ENCODE measurements around the gene MON1B. TPM values are rescaled to one million over a fixed set of nuclear protein-coding genes. Genes with fewer than 3 reads are reported as not detected.

The MON1B gene
- total RNA-seq, 4 donors from 2014 or later, result 20.6 to 59.4 (median 47.1) TPM

- Histone ChIP-seq H3K27me3 (no peaks in the 10 kb centered on the region), H3K4me1 (peaks cover 0 to 7% (median 0%) of the 10 kb centered on the region in 4 donors), H3K27ac (no peak overlapping the region), H3K36me3 (no peaks in the 10 kb centered on the region), H3K9me3 (no peaks in the 10 kb centered on the region), H3K4me3 (no peak overlapping the region)
- TF ChIP-seq POLR2A (IDR thresholded peaks at IDR 0.05) (no peak), CTCF (IDR thresholded peaks at IDR 0.05) (no peak)
- no peak for DNase-seq
These were observed 22.6 kb downstream of the MON1B start for GRCh38 chr16:77213542-77214106.

GRCh38 chr16:77214411-77215138, 23.6 kb downstream of the MON1B start:
- H3K4me1 ChIP-seq, result peaks cover 0 to 7% (median 0%) of the 10 kb centered on the region in 4 donors
- no peaks in the 10 kb centered on the region for H3K36me3 ChIP-seq
- H3K4me3 ChIP-seq, result no peak overlapping the region
- no peak for TF ChIP-seq CTCF (IDR thresholded peaks at IDR 0.05)
- no peaks in the 10 kb centered on the region for H3K9me3 ChIP-seq
- H3K27me3 ChIP-seq, result no peaks in the 10 kb centered on the region
- no peak overlapping the region for H3K27ac ChIP-seq
- DNase-seq, result no peak

GRCh38 chr16:77219437-77219836, 28.4 kb downstream of the MON1B start:
- Histone ChIP-seq H3K36me3 (no peaks in the 10 kb centered on the region), H3K9me3 (no peaks in the 10 kb centered on the region), H3K27ac (no peak overlapping the region), H3K4me3 (no peak overlapping the region), H3K27me3 (no peaks in the 10 kb centered on the region), H3K4me1 (no peaks in the 10 kb centered on the region)
- DNase-seq, result no peak
- no peak for TF ChIP-seq CTCF (IDR thresholded peaks at IDR 0.05)
- TF ChIP-seq POLR2A (IDR thresholded peaks at IDR 0.05), result no peak

- no peaks in the 10 kb centered on the region for H3K36me3 ChIP-seq
- no peak overlapping the region for H3K4me3 ChIP-seq
- DNase-seq, result no peak
- TF ChIP-seq POLR2A (IDR thresholded peaks at IDR 0.05) (no peak), CTCF (IDR thresholded peaks at IDR 0.05) (no peak)
- no peak overlapping the region for H3K27ac ChIP-seq
- H3K27me3 ChIP-seq, result no peaks in the 10 kb centered on the region
- no peaks in the 10 kb centered on the region for H3K4me1 ChIP-seq
- no peaks in the 10 kb centered on the region for H3K9me3 ChIP-seq
These were observed 29.4 kb downstream of the MON1B start for GRCh38 chr16:77220427-77220826.

- no peak overlapping the region for H3K4me3 ChIP-seq
- H3K9me3 ChIP-seq, result no peaks in the 10 kb centered on the region
- no peaks in the 10 kb centered on the region for H3K36me3 ChIP-seq
- DNase-seq, result no peak
- H3K4me1 ChIP-seq, result no peaks in the 10 kb centered on the region
- H3K27me3 ChIP-seq, result no peaks in the 10 kb centered on the region
- no peak overlapping the region for H3K27ac ChIP-seq
- no peak for TF ChIP-seq CTCF (IDR thresholded peaks at IDR 0.05)
- no peak for TF ChIP-seq POLR2A (IDR thresholded peaks at IDR 0.05)
These were observed 30.5 kb downstream of the MON1B start for GRCh38 chr16:77221482-77221881.
